Nephron (organoid): ENCODE measurements around the gene WNK4.

Source experiments
- H3K27ac Mint-ChIP-seq, 3 experiments: 2 replicates each; pipeline ENCODE4 v1.8.0; 2020; ENCODE audit warnings: mixed read lengths in 3 of 3, mild to moderate bottlenecking in 2 of 3, moderate library complexity in 1 of 3
- H3K27me3 Mint-ChIP-seq: 2 replicates; pipeline ENCODE4 v1.8.0; 2021; ENCODE audit warnings: low read depth, mild to moderate bottlenecking, moderate library complexity, mixed read lengths
- H3K36me3 Mint-ChIP-seq: 2 replicates; pipeline ENCODE4 v1.8.0; 2020; ENCODE audit warnings: low read depth, mixed read lengths
- H3K4me1 Mint-ChIP-seq: 2 replicates; pipeline ENCODE4 v1.8.0; 2020; ENCODE audit warnings: mixed read lengths
- H3K4me3 Mint-ChIP-seq, 3 experiments: 2 replicates each; pipeline ENCODE4 v1.8.0; 2020; ENCODE audit warnings: mild to moderate bottlenecking in 3 of 3, mixed read lengths in 3 of 3, moderate library complexity in 2 of 3
- H3K9me3 Mint-ChIP-seq: 2 replicates; pipeline ENCODE4 v1.8.0; 2020; ENCODE audit warnings: mixed read lengths
- CTCF ChIP-seq, 3 experiments: fragments of 200-600 bp; sonication (generic); IDR thresholded peaks; one replicate each; pipeline ENCODE4 v1.5.0; 2021; ENCODE audit warnings: antibody characterized with exemption in 3 of 3; ENCODE audit not compliant: unreplicated experiment in 3 of 3

WNK4 gene

GRCh38 chr17:42775534-42776098 is 4.8 kb upstream of the WNK4 start:
- TF ChIP-seq CTCF (IDR thresholded peaks at IDR 0.05; ENCODE audit: unreplicated experiment in 3 of 3) = no peak
- Mint-ChIP-seq H3K4me1 (peaks cover 21% of the 10 kb centered on the region), H3K9me3 (no peaks in the 10 kb centered on the region), H3K4me3 (peak overlapping the region; percentile 99 to 100 (median 99)), H3K27ac (no peak overlapping the region), H3K36me3 (peaks cover 25% of the 10 kb centered on the region), H3K27me3 (peaks cover 9% of the 10 kb centered on the region)

GRCh38 chr17:42778570-42778969 is 1.8 kb upstream of the WNK4 start:
- TF ChIP-seq CTCF (IDR thresholded peaks at IDR 0.05; ENCODE audit: unreplicated experiment in 3 of 3) = no peak
- Mint-ChIP-seq H3K36me3 (peaks cover 25% of the 10 kb centered on the region), H3K9me3 (no peaks in the 10 kb centered on the region), H3K4me3 (peak overlapping the region; percentile 39 to 46 (median 40)), H3K27me3 (peaks cover 35% of the 10 kb centered on the region), H3K27ac (peak overlapping the region in 1 of 3 experiments; percentile 84), H3K4me1 (peaks cover 14% of the 10 kb centered on the region)

GRCh38 chr17:42779304-42779935 is 990 bp upstream of the WNK4 start:
- H3K4me1 Mint-ChIP-seq = peaks cover 15% of the 10 kb centered on the region
- TF ChIP-seq CTCF (IDR thresholded peaks at IDR 0.05; ENCODE audit: unreplicated experiment in 3 of 3) = no peak
- peaks cover 25% of the 10 kb centered on the region for H3K36me3 Mint-ChIP-seq
- H3K4me3 Mint-ChIP-seq = peak overlapping the region; percentile 69 to 82 (median 81)
- peaks cover 37% of the 10 kb centered on the region for H3K27me3 Mint-ChIP-seq
- no peaks in the 10 kb centered on the region for H3K9me3 Mint-ChIP-seq
- peak overlapping the region; percentile 28 to 84 (median 67) for H3K27ac Mint-ChIP-seq

GRCh38 chr17:42780851-42781638 is 635 bp downstream of the WNK4 start:
- H3K4me3 Mint-ChIP-seq = peak overlapping the region; percentile 54 to 72 (median 68)
- H3K9me3 Mint-ChIP-seq = no peaks in the 10 kb centered on the region
- peaks cover 15% of the 10 kb centered on the region for H3K4me1 Mint-ChIP-seq
- peaks cover 22% of the 10 kb centered on the region for H3K36me3 Mint-ChIP-seq
- peaks cover 43% of the 10 kb centered on the region for H3K27me3 Mint-ChIP-seq
- no peak overlapping the region for H3K27ac Mint-ChIP-seq
- TF ChIP-seq CTCF (IDR thresholded peaks at IDR 0.05; ENCODE audit: unreplicated experiment in 3 of 3) = no peak

- TF ChIP-seq CTCF (IDR thresholded peaks at IDR 0.05; ENCODE audit: unreplicated experiment in 3 of 3) = no peak
- Mint-ChIP-seq H3K36me3 (peaks cover 20% of the 10 kb centered on the region), H3K27ac (no peak overlapping the region), H3K4me1 (peaks cover 15% of the 10 kb centered on the region), H3K4me3 (peak overlapping the region; percentile 54 to 72 (median 68)), H3K27me3 (peaks cover 43% of the 10 kb centered on the region), H3K9me3 (no peaks in the 10 kb centered on the region)
Measured at GRCh38 chr17:42781639-42782165, 1.3 kb downstream of the WNK4 start.
